ENCODE data around the gene EYA4.

EYA4 gene

DNA sequence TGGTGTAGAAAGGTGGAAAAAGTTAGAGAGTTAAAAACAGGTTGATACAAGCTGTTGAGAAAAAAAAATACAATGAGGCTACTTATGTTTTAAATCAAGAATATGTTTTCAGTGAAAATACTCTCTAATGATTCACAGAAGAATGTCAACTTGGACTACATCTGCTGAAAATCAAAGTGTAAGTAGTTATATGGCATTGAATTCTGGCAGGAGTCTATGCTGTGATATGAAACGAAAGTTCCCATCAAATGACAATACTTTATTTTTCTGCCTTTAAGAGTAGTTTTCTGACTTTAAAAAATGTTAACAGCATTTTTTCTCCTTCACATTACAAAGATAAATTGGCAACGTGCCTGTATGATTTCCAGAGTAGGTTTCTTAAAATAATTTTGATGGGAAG is 158.3 kb downstream of the EYA4 start:
- no peak for DNase-seq (ENCODE audit: low spot score)

DNA sequence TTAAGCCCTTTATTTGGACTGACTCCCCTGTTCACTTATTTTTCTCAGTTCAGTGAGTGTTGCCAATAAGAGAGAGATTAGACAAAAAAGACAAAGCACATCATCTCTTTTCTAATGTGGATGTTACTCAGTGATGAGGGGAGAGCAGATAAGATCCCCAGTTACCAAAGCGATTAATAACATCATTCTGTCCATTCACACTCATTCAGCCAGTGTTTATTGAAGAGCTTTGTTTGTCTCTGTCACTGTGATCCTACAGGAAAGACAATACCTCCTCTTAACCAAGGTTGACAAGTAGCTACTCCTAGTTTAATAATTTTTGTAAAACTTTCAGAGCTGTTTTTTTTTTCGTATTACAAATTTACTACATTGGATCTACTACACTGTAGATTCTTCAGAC is 163.0 kb downstream of the EYA4 start:
- DNase-seq (ENCODE audit: low spot score) = no peak

DNA sequence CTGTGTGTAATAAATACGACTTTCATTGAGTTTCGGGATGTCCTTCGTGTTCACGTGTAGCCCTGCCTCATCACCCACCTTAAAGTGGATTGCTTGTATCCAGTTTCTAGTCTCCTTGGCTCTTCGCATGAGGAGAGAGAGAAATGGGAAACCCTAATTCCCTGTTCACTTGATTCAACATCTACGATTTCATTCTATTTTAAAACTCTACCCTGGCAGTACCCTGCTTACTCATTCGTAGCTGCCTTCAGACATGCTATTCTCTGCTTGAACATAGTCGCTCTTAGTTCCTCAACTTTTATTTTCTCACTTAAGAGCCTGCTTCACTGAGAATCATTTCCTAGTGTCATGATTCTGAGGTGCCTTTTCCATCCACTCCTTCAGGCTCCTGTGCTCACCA is 163.6 kb downstream of the EYA4 start:
- DNase-seq (ENCODE audit: low spot score) = no peak

DNA sequence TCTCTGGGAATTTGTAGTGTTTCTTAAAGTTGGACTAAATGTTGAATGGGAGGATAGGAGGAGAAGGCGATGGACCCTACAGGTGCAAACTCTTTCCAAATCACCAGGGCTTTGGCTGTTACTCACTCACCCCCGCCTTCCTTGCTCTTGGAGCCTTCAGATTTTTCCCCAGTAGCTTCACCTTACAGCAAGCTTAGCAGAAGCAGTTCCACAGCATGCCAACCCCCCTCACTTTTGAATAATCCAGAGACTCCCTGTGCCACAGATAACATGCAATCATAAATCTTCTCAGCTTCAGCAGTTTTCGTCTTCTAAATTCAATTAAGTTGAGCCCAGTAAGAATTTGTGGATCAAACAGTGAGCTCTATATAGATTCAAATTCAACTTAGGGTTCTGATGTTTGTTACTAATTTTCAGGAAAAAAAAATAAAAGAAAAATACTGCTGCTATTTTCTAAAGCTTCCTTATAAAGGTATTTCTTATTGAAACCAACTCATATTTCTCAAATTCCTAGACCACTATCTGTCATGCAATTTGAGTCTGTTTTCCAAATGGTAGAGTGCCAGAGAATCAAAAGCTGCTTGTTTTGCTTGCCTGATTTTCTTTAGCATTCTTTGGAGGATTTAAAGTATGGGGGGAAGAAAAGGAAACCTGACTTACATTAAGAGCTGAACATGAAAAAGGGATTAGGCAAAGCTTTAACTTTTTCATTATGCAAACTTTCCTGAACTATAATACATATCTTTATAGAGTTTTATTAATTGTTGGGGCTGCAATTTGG is 166.4 kb downstream of the EYA4 start:
- DNase-seq (ENCODE audit: low spot score) = no peak

DNA sequence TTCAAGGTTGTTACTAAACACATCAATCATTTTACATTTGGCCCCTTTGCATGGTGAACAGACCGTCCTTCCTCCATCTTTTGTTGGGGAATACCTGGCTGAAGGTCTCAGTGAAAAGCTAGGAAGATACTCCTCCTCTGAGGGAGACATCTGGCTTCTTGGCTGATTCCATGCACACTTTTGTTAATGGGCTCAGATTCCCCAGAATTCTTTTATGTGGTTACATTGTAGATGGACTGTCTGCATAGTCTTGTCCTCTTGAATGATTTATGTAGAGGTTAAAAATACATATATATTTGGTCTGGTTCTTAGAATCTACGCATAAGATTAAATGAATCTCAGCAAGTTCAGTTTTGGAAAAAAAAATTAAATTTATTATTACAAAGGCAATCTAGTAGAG is 167.0 kb downstream of the EYA4 start:
- DNase-seq (ENCODE audit: low spot score) = no peak

DNA sequence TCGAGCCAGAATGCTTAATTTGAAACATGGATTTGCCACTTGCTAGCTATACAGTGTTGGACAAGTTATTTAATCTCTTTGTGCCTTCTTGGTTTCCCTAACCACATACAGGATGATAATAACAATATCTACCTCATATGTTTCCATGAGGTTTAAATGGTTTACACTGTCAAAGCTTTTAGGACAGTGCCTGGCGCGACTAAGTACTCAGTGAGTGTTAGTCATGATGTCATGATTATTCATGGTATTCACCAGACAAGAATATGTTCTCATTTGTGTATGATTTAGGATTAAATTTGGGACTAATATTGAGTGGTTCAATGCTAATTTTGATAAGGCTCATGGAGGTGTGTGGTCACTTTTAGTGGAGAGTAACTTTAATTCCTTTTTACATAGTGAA is 167.4 kb downstream of the EYA4 start:
- no peak for DNase-seq (ENCODE audit: low spot score)

DNA sequence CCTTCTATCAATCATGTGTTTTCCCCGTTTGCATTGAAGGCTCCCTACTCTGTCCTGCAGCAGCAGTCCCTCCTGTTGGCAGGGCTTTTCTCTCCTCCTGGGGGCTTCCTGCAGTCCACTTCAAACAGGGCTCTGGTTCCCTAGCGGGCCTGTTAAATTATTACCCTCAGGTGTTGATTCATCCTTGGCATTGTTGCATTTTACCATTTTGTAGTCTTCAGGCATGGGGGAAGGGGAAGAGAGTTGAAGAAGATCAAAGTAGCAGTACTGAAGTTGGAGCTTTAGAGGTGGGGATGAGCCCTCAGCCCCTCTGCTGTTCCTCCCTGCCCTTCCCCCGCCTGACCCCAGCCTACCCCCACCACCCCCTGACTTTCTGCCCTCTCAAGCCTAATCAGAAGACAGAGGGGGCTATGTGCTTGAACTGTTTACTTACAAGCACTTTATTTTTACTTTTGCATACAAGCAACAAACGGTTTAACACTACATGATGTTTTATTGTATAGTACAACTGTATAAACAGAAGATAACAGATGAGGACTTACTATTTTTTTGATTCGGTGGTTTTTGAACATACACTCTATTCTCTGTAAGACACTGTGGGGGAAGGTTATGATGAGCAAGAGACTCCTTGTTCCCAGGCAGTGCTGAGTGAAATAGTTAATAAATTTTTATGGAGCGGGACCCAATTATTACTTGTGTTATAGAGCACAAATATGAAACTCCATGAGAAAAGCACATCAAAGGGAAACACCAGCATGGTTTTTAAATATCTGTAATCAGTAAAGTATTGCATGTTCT is 169.7 kb downstream of the EYA4 start:
- DNase-seq (ENCODE audit: low spot score) = no peak

DNA sequence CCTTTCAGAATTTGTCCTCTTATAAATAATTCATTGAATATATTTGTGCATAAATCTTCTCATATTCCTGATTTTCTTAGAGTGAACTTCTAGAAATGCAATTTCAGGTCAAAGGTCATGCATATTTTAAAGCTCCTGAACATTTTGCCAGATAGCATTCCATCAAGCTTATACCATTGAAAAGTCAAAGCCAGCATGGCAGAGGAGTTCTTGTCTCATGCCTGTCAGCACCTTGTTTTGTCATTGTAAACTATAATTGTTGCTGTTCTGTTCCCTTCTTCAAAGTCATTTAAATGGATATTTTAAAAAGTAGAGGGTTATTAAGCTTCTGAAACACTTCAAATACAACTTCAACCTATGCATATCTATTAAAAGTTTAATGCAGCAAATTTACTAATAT is 170.6 kb downstream of the EYA4 start:
- no peak for DNase-seq (ENCODE audit: low spot score)

DNA sequence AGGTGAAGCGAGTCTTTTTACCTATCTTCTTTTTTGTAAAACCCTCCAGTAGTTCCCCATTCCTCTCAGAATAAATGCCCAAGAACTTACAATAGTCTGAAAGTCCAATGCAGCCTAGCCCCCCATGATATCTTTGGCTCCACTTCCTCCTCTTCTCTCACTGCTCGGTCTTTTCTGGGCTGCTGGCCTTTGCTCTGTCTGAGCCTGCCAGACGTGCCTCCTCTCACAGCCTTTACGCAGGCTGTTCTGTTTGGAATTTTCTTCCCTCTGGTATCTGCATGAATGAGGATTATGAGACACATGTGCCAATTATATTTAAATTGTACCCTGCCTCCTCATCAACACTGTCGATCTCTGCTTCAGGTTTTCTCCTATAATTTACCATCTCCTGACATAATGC is 174.1 kb downstream of the EYA4 start:
- no peak for DNase-seq (ENCODE audit: low spot score)

DNA sequence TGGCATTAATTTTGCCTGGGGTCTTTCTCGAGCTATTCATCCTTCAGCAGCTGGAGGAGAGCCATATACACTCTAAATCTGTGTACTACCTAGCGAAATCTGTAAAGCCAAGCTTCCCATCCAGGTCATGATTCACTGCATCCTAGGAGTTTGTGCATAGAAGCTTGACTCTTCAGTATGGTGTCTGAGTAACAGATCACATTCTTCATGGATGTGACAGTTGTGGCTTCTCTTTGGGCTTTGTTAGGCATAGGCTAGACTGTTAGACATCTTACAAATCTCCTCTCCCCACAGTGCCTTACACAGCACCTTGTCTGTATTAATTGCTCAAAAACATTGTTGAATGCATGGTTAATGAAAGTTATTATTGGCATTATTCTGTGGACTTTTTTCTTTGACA is 177.0 kb downstream of the EYA4 start:
- no peak for DNase-seq (ENCODE audit: low spot score)

DNA sequence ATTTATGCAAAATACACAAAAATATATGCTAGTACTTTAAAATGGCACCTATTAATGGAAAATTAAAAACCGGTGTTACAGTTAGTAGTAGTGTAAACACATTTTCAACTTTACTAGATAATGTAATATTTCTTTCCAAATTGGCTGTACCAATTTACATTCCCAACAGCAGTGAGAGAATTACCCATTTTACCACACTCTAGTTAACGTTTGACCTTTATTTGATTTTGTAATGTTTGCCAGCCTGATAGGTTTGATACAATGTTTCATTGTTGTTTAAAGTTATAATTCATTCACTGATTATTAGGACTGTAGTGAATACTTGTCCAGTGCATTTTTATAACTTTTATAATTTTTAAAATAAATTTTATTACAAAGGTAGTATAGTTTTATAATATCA is 182.1 kb downstream of the EYA4 start:
- no peak for DNase-seq (ENCODE audit: low spot score)

DNA sequence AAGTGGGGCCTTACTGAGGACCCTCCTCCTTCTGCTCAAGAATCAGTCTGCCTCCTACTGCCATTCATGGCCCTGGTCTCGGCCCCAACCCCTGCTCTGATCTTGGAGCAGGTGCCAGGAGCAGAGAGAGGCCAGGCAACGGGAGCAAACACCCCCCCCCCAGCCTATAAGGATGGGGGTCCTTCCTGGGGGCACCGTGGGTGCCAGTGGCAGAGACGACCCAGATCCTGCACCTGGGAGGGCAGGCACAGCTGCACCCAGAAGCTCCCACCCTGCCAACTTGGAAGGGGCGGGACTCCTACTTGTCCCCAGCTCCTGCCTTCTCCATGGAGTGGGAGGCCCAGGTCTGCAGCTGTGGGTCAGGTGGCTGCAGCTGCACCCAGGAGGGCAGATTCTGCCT is 183.2 kb downstream of the EYA4 start:
- no peak for DNase-seq (ENCODE audit: low spot score)

DNA sequence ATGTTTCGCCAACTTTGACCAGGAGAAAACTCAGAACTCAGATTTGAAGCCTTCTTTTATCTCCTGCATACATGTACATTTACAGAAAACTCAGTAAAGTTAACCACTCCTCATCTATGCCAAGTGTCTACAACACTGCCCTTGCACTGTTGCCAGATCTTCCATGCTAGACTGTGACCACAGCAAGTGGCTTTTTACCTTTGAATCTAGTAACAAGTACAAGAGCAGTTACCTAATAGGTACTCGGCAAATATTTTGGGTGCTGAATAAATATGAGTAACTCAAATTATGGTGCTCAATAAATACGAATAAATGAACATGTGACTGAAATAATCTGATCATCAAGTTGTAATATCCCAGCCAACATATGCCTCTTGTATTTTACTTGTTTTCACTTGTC is 184.9 kb downstream of the EYA4 start:
- no peak for DNase-seq (ENCODE audit: low spot score)

DNA sequence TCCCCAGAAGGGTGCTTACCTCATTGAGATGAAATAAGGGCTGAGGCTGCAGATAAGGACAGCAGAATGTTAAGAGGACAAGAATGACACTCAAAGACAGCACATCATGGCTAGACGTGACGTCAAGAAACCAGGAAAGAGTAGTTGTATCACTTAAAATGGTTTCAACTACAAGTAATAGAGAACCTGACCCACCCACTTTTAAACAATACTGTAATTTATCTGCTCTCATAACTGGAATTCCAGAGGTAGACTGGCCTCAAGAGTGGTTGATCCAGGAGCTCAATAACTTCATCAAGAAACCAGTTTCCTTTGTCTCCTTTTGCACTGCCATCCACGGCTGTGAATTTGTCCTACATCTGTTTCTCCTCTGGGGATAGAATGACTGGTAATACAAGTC is 187.1 kb downstream of the EYA4 start:
- DNase-seq (ENCODE audit: low spot score) = no peak

DNA sequence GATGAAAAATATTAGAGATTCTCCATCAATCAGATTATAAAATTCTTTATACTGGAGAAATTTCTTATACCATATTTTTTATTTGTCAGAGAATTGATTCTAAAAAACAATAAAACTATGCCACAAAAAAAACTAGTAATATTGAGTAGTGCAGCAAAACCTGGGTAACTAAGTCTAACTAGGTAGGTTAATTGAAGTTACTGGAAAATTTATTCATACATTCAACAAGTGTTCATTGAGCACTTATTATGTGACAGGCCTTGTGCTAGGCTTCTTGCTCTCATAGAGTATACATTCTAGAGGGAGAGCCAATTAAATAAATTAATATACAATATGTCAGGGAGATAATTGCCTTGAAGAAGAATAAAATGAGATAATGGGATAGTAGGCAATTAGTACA is 189.4 kb downstream of the EYA4 start:
- DNase-seq (ENCODE audit: low spot score) = no peak

DNA sequence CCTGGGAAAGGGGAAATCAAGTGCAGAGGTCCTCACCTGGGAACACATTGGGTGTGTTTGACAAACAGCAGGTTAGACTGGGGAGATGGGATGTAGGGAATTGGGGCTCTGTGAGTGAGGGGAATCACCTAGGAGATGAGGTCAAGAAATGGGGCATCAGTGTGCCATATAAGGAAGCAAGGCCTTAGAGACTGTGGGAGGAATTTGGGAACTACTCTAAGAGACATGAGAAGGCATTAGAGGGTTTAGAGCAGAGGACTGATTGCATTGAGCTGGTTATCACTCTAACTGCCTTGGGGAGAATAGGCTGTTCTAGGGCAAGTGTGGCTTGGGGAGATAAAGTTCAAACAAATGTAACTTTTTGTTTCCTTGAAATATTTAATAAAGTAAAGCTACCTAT is 189.9 kb downstream of the EYA4 start:
- no peak for DNase-seq (ENCODE audit: low spot score)

DNA sequence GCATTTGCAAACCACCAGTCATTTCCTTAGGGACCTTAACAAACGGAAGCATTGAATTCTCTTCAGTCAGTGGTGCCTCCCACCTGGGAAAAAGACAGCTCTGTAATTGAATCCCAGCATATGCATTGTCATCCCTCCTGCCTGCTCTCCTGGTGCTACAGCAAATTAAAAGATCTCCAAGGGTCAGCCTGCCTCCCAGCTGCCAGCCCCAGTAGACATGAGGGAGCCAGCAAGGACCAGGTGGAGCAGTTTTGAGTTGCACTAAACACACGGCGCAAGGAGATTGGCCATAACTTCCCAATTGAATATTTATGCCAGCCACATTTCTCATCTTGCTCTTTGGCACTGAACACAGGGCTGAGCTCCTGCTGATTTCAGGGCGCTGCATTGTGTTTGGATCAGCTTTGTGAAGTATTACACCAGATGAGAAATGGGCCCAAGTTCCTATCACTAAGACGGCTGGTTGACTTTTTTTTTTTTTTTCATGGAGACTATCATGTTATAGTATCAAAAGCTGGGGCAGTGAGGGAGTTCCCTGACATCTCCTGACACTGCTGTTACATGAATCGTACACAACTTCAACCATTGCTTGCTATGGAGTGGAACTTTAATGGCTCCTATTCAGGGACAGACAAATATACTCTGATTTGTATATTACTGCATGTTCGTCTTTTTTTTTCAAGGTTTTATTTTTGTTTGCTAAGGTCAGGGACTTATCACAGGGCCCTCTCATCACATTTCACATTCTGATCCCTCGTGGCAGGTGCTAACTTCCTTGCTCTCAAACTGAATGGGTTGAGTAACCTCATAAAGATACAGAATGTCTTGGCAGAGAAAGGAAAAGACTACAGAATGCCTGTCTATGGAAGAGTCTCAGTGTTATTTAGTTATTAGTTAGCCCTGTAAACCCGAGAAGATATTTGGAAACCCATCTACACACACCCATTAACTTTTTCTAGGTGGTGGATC is 191.1 kb downstream of the EYA4 start:
- DNase-seq (ENCODE audit: low spot score) = no peak

DNA sequence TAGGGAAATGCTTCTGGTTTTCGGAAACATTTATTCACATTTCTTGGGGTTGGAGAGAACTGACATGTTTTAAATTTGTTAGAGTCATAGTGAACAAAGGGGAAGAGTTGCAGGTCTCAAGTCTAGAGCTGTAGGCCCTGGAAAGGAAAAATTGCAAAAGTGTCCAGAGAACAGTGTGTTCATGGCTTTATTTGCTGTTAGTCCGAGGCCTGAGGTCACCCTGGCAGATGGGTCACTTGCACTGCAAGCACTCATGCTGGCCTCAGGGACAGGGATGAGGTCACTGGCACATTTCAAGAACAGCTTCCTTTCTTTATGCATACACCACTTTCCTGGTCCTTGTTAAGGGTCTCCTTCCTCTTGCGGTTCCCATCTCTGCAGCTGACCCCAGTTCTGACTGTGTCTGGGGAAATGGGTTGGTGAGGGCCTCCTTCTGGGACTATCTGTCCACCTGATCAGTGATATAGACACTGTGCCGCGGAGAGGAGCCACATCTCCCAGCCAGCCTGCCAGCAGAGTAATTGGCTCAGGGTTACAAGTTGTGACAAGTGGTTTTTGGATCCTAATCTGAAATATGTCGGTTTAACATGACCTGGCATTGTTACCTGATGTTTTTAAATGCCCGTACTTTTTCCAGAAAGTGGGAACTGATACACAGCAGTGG is 194.0 kb downstream of the EYA4 start:
- no peak for DNase-seq (ENCODE audit: low spot score)

DNA sequence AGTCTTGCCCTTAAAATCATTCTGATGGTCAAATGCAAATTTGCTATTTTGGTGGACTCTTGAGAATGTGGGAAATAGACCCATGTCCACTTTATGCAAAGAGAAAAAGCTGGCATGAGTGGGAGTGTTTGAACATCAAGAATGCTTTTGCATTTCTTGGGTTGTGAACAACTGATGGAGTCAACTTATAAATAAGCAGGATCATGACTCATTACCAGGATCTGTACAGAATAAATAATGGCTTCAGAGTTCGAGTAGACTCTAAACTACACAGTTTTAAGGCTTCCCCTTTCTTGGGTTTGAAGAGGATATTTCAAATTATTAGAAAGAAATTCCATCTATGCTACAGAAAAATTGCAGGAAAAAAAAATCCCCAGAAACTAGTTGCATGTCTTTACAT is 195.5 kb downstream of the EYA4 start:
- no peak for DNase-seq (ENCODE audit: low spot score)

DNA sequence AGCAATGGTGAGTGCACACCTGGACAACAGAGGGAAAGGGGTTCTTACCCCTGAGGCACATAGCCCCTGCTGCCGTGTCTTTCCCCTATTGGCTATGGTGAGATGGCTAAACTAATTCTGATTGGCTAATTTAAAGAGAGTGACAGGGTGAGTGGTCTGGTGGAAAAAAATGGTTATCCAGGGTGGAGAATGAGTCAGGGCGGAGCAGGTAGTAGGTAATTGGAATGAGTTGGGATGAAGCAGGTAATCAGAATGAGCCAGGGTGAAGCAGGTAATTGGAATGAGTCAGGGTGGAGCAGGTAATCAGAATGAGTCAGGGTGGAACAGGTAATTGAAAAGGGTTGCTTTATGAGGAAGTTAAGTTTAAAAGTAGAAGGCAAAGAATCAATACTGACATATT is 200.3 kb downstream of the EYA4 start:
- no peak for DNase-seq (ENCODE audit: low spot score)

DNA sequence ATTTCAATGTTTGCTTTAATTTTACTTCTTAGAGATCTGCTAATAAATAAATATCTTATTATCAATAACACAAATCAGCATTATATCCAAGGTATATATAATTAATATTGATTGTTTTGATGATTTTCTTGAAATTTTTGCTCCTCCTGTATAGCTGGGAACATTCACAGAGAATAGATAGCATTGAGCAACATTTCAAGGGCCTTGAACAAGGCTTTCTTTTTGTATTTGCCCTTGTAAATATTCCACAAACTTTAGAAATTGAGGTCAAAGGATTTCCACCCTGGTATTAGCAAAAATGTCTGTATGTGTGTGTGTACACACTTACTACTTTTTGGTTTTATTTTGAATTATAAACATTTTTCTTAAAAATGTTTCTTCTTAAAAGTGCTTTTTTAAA is 205.6 kb downstream of the EYA4 start:
- DNase-seq (ENCODE audit: low spot score) = no peak

DNA sequence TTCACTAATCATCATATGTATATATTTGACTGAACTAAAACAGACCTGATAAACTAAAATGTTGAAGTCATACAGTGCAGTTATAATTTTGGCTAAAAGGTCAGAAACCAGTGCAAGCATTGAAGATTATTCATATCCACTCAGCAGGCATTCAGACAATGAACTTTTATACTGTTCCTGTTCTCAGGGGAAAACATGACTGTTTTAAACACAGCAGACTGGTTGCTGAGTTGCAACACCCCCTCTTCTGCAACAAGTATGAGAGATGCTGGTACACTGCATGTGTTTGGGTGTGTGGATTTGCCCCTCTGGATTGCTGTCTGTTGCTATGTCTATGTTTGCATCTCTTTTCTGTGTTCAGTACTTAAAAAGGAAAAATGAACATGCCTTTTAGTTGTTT is 206.8 kb downstream of the EYA4 start:
- DNase-seq (ENCODE audit: low spot score) = no peak
